Inflammatory macrophage treated with lipopolysaccharide for 4 hours (primary cell): ENCODE results near the gene WDR37.

Source experiments
- DNase-seq: peaks from one replicate; pipeline ENCODE4 v3.0.0-alpha.2; 2020

Gene WDR37

GRCh38 chr10:1172256-1172984 is 116.2 kb downstream of the WDR37 start:
- DNase-seq: no peak

- no peak for DNase-seq
Observed at GRCh38 chr10:1173091-1173490, 116.9 kb downstream of the WDR37 start.

- no peak for DNase-seq
Observed at GRCh38 chr10:1174022-1174421, 117.8 kb downstream of the WDR37 start.

- DNase-seq: no peak
Observed at GRCh38 chr10:1175956-1176565, 119.9 kb downstream of the WDR37 start.

GRCh38 chr10:1177936-1178335 is 121.8 kb downstream of the WDR37 start:
- no peak for DNase-seq

- no peak for DNase-seq
Observed at GRCh38 chr10:1178506-1178905, 122.3 kb downstream of the WDR37 start.

GRCh38 chr10:1179346-1180070 is 123.3 kb downstream of the WDR37 start:
- DNase-seq: no peak

GRCh38 chr10:1180071-1180730 is 124.0 kb downstream of the WDR37 start:
- no peak for DNase-seq

- no peak for DNase-seq
Observed at GRCh38 chr10:1180836-1181235, 124.7 kb downstream of the WDR37 start.
